CD14-positive monocyte (primary cell): ENCODE measurements around the gene TFEB. TPM values are rescaled to one million over a fixed set of nuclear protein-coding genes. Genes with fewer than 3 reads are reported as not detected.

Experiments used
- DNase-seq, 3 donors: peaks; one replicate each; pipeline ENCODE4 v3.0.0-alpha.2; 2011 to 2022
- H2AFZ ChIP-seq: 2 replicates; pipeline ENCODE4 v1.6.0; 2012; ENCODE audit warnings: mild to moderate bottlenecking, low read depth, low read length, inconsistent platforms; ENCODE audit not compliant: insufficient read depth, poor library complexity, severe bottlenecking
- H3K27ac ChIP-seq, 2 donors: 1 replicate in 1 of 2; 2 replicates in 1 of 2; pipeline ENCODE4 v1.5.1; 2012 to 2013; ENCODE audit warnings: low read length in 2 of 2, control low read depth in 1 of 2, inconsistent platforms in 1 of 2, low read depth in 1 of 2, mild to moderate bottlenecking in 1 of 2
- H3K27me3 ChIP-seq, 2 donors: one replicate each; pipeline versions ENCODE4 v1.6.0 to v1.6.1; 2011 to 2013; ENCODE audit warnings: low read length in 2 of 2; ENCODE audit not compliant: control insufficient read depth in 2 of 2, insufficient read depth in 2 of 2
- H3K36me3 ChIP-seq, 2 donors: replicated peaks in 1 of 2; 1 replicate in 1 of 2; 2 replicates in 1 of 2; pipeline versions ENCODE4 v1.5.1 to v1.6.1; 2012 to 2013; ENCODE audit warnings: low read length in 2 of 2, control low read depth in 1 of 2, inconsistent platforms in 1 of 2, mild to moderate bottlenecking in 1 of 2; ENCODE audit not compliant: insufficient read depth in 2 of 2, control insufficient read depth in 1 of 2
- H3K4me1 ChIP-seq, 2 donors: 1 replicate in 1 of 2; 2 replicates in 1 of 2; pipeline versions ENCODE4 v1.5.1 to v1.6.1; 2012 to 2013; ENCODE audit warnings: low read length in 2 of 2, control low read depth in 1 of 2, inconsistent platforms in 1 of 2, mild to moderate bottlenecking in 1 of 2, moderate library complexity in 1 of 2; ENCODE audit not compliant: insufficient read depth in 2 of 2, control insufficient read depth in 1 of 2
- H3K4me2 ChIP-seq: replicated peaks from 2 replicates; pipeline ENCODE3; 2012; ENCODE audit warnings: low read length, moderate library complexity, mild to moderate bottlenecking; ENCODE audit not compliant: poor library complexity, severe bottlenecking; ENCODE audit errors: extremely low read depth
- H3K4me3 ChIP-seq, 3 experiments: fragments of 200-600 bp in 1 of 3; sonication (generic) in 1 of 3; replicated peaks in 1 of 3; 1 replicate in 2 of 3; 2 replicates in 1 of 3; pipeline ENCODE4 v1.5.1; 2011 to 2013; ENCODE audit warnings: low read length in 3 of 3, mild to moderate bottlenecking in 3 of 3, control low read depth in 2 of 3, low read depth in 2 of 3, inconsistent platforms in 1 of 3, moderate library complexity in 1 of 3
- H3K79me2 ChIP-seq: 2 replicates; pipeline ENCODE4 v1.6.0; 2012; ENCODE audit warnings: mild to moderate bottlenecking, control low read depth, inconsistent platforms, low read length, moderate library complexity; ENCODE audit not compliant: insufficient read depth
- H3K9ac ChIP-seq: 2 replicates; pipeline ENCODE4 v1.6.0; 2017; ENCODE audit warnings: low read length, mild to moderate bottlenecking; ENCODE audit not compliant: insufficient read depth, poor library complexity, severe bottlenecking
- H3K9me3 ChIP-seq, 2 donors: replicated peaks in 1 of 2; 1 replicate in 1 of 2; 2 replicates in 1 of 2; pipeline versions ENCODE4 v1.5.1 to v1.6.1; 2012 to 2013; ENCODE audit warnings: low read length in 2 of 2, control low read depth in 1 of 2; ENCODE audit not compliant: control insufficient read depth in 1 of 2, insufficient read depth in 1 of 2
- H4K20me1 ChIP-seq: 2 replicates; pipeline ENCODE4 v1.6.0; 2012; ENCODE audit warnings: mild to moderate bottlenecking, low read length, control low read depth, moderate library complexity; ENCODE audit not compliant: insufficient read depth
- H3K27ac Mint-ChIP-seq, 7 donors: one replicate each; pipeline ENCODE4 v1.8.0; 2020; ENCODE audit warnings: mild to moderate bottlenecking in 7 of 7, mixed read lengths in 7 of 7, moderate library complexity in 6 of 7, inconsistent platforms in 2 of 7
- H3K27me3 Mint-ChIP-seq, 3 donors: one replicate each; pipeline ENCODE4 v1.8.0; 2021 to 2022; ENCODE audit warnings: low read depth in 3 of 3, mild to moderate bottlenecking in 3 of 3, mixed read lengths in 3 of 3, moderate library complexity in 3 of 3, inconsistent platforms in 1 of 3
- H3K36me3 Mint-ChIP-seq, 2 donors: one replicate each; pipeline ENCODE4 v1.8.0; 2020; ENCODE audit warnings: mixed read lengths in 2 of 2, inconsistent platforms in 1 of 2, mild to moderate bottlenecking in 1 of 2
- H3K4me1 Mint-ChIP-seq: one replicate; pipeline ENCODE4 v1.8.0; 2020; ENCODE audit warnings: mild to moderate bottlenecking, mixed read lengths
- H3K4me3 Mint-ChIP-seq, 2 donors: one replicate each; pipeline ENCODE4 v1.8.0; 2020; ENCODE audit warnings: mild to moderate bottlenecking in 2 of 2, mixed read lengths in 2 of 2, moderate library complexity in 1 of 2
- H3K9me3 Mint-ChIP-seq, 7 donors: one replicate each; pipeline ENCODE4 v1.8.0; 2020 to 2022; ENCODE audit warnings: mixed read lengths in 7 of 7, mild to moderate bottlenecking in 6 of 7, moderate library complexity in 6 of 7, inconsistent platforms in 2 of 7
- CTCF ChIP-seq: fragments of 200-600 bp; IDR thresholded peaks from one replicate; pipeline ENCODE4 v1.8.0; 2022; ENCODE audit warnings: antibody characterized with exemption, mild to moderate bottlenecking
- WGBS: methylation state at CpG from one replicate; pipeline ENCODE4 v1.1.5; 2013; ENCODE audit warnings: missing lambda C conversion rate; ENCODE audit not compliant: insufficient coverage; 5-methylcytosine and 5-hydroxymethylcytosine counted together
- intact Hi-C, 2 donors: fragments of 100-400 bp; cut with micrococcal nuclease; formaldehyde crosslinking; loops; one replicate each; pipeline versions ENCODE4 v1.15.0 to v1.15.1; 2023
- polyA plus RNA-seq, 3 donors: library from polyadenylated mRNA; depleted of rRNA in 1 of 3; unstranded in 2 of 3; stranded (reverse) in 1 of 3; fragments of 300-500 nt in 2 of 3; fragments of >200 nt in 1 of 3; fragmentation: Illumina TruSeq in 2 of 3; gene quantifications; 1 replicate in 2 of 3; 2 replicates in 1 of 3; pipeline ENCODE4 v1.2.3, GENCODE V29; 2012 to 2021

Gene TFEB
- polyA plus RNA-seq, 3 donors, result 42.6 to 60.0 (median 55.0) TPM

GRCh38 chr6:41774841-41775240, 39.4 kb upstream of the TFEB start:
- Histone ChIP-seq H3K4me3 (no peak overlapping the region), H3K9me3 (no peaks in the 10 kb centered on the region), H3K79me2 (peaks cover 7% of the 10 kb centered on the region), H3K36me3 (peaks cover 42 to 57% of the 10 kb centered on the region in 2 donors), H3K4me1 (peaks cover 31 to 37% of the 10 kb centered on the region in 2 donors), H3K27ac (no peak overlapping the region), H3K4me2 (no peak overlapping the region), H4K20me1 (no peaks in the 10 kb centered on the region), H3K27me3 (no peaks in the 10 kb centered on the region), H3K9ac (no peak overlapping the region), H2AFZ (no peak overlapping the region)
- H3K4me1 Mint-ChIP-seq, result peaks cover 30% of the 10 kb centered on the region
- no peak for DNase-seq
- H3K9me3 Mint-ChIP-seq, result no peaks in the 10 kb centered on the region
- no peaks in the 10 kb centered on the region for H3K27me3 Mint-ChIP-seq
- intact Hi-C loops, result loop anchor here (5.0 to 10.0 kb wide), 3 partner anchors 68 to 170 kb away; no protein-coding TSS in a partner anchor
- peaks cover 49 to 68% of the 10 kb centered on the region in 2 donors for H3K36me3 Mint-ChIP-seq
- no peak overlapping the region for H3K4me3 Mint-ChIP-seq
- peak overlapping the region in 2 of 7 donors; percentile 8 to 30 for H3K27ac Mint-ChIP-seq
- TF ChIP-seq CTCF, result no peak
- WGBS, result 100% methylated on average over 2 of the region's 3 CpGs

GRCh38 chr6:41771058-41771983, 35.9 kb upstream of the TFEB start:
- TF ChIP-seq CTCF, result no peak
- no peak for DNase-seq
- Histone ChIP-seq H4K20me1 (no peaks in the 10 kb centered on the region), H3K4me3 (no peak overlapping the region), H3K36me3 (peaks cover 42 to 64% of the 10 kb centered on the region in 2 donors), H3K27me3 (no peaks in the 10 kb centered on the region), H3K4me2 (no peak overlapping the region), H3K9ac (no peak overlapping the region), H3K9me3 (no peaks in the 10 kb centered on the region), H2AFZ (no peak overlapping the region), H3K27ac (no peak overlapping the region), H3K4me1 (peaks cover 0 to 5% of the 10 kb centered on the region in 2 donors), H3K79me2 (no peaks in the 10 kb centered on the region)
- Mint-ChIP-seq H3K9me3 (no peaks in the 10 kb centered on the region), H3K36me3 (peaks cover 54 to 68% of the 10 kb centered on the region in 2 donors), H3K4me3 (no peak overlapping the region), H3K27ac (peak overlapping the region in 2 of 7 donors; percentile 32 to 37), H3K27me3 (no peaks in the 10 kb centered on the region), H3K4me1 (peaks cover 4% of the 10 kb centered on the region)
- intact Hi-C loops, result loop anchor here (10.0 kb wide), 2 partner anchors 67 to 167 kb away; no protein-coding TSS in a partner anchor
- WGBS, result 89% methylated on average over 17 of the region's 29 CpGs
